Erythroblast (primary cell): ENCODE results near the gene STK17B.

ENCODE experiments used
- GATA1 ChIP-seq: IDR thresholded peaks from 2 replicates; pipeline ENCODE4 v1.6.1; 2011; ENCODE audit warnings: low read depth, mild to moderate bottlenecking, control low read depth, low read length, moderate library complexity
- POLR2A ChIP-seq: IDR thresholded peaks from 2 replicates; pipeline ENCODE4 v1.6.1; 2011; ENCODE audit warnings: mild to moderate bottlenecking, low read length

GRCh38 chr2:196205881-196206435 is 34.6 kb upstream of the STK17B start:
- TF ChIP-seq POLR2A (no peak), GATA1 (no peak)
